ENCODE data around the gene MROH9. TPM values are rescaled to one million over a fixed set of nuclear protein-coding genes. Genes with fewer than 3 reads are reported as not detected.

MROH9 gene
- total RNA-seq, 1 donor from 2014 or later: not detected

DNA sequence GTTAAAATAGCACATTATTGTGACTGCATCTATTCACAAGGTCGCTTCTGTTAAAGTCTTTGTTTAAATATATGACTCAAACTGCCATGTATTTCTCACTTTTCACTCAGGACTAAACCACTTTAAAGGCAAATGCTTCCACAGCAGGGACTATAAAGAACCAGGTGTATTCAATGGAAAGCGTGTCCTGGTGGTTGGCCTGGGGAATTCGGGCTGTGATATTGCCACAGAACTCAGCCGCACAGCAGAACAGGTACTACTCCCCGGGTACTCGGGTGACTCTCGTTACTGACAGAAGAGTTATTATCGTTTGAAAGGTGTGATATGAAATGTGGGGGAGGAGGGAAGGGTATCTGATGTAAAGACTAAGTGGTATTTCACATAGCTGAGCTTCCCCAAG, 172.6 kb downstream of the MROH9 start:
- TF ChIP-seq, protein P1, sequence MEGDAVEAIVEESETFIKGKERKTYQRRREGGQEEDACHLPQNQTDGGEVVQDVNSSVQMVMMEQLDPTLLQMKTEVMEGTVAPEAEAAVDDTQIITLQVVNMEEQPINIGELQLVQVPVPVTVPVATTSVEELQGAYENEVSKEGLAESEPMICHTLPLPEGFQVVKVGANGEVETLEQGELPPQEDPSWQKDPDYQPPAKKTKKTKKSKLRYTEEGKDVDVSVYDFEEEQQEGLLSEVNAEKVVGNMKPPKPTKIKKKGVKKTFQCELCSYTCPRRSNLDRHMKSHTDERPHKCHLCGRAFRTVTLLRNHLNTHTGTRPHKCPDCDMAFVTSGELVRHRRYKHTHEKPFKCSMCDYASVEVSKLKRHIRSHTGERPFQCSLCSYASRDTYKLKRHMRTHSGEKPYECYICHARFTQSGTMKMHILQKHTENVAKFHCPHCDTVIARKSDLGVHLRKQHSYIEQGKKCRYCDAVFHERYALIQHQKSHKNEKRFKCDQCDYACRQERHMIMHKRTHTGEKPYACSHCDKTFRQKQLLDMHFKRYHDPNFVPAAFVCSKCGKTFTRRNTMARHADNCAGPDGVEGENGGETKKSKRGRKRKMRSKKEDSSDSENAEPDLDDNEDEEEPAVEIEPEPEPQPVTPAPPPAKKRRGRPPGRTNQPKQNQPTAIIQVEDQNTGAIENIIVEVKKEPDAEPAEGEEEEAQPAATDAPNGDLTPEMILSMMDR (IDR thresholded peaks at IDR 0.05; ENCODE audit: partially characterized antibody, unreplicated experiment): no peak
- H3K36me3 Mint-ChIP-seq (ENCODE audit: unreplicated experiment): no peaks in the 10 kb centered on the region
- no peak overlapping the region for H3K4me3 Mint-ChIP-seq (ENCODE audit: unreplicated experiment)
- no peaks in the 10 kb centered on the region for H3K9me3 Mint-ChIP-seq (ENCODE audit: unreplicated experiment)
- DNase-seq: no peak
- no peaks in the 10 kb centered on the region for H3K27me3 Mint-ChIP-seq (ENCODE audit: unreplicated experiment)
- H3K27ac Mint-ChIP-seq (ENCODE audit: unreplicated experiment): no peak overlapping the region
- H3K4me1 Mint-ChIP-seq (ENCODE audit: low read depth, unreplicated experiment): no peaks in the 10 kb centered on the region

DNA sequence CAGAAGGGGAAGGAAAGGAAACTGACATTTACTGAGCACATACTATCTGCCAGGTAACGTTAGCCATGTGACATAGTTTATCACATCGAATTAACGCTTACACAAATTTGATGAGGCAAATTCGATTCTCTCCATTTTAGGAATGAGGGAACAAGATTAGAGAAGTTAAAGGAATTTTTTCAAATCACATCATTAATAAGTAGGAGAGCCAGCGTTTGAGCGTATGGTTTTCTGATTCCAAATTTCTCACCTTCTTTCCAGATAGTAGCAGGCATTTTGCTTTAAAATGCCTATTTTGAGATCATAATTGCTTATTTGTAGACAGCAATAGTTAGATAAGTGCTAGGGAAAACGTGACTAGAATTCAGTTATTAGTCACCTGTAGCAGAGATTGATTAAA, 174.6 kb downstream of the MROH9 start:
- TF ChIP-seq, protein P1 (IDR thresholded peaks at IDR 0.05; ENCODE audit: partially characterized antibody, unreplicated experiment): no peak
- DNase-seq: no peak
- Mint-ChIP-seq H3K27me3 (ENCODE audit: unreplicated experiment) (no peaks in the 10 kb centered on the region), H3K9me3 (ENCODE audit: unreplicated experiment) (no peaks in the 10 kb centered on the region), H3K4me1 (ENCODE audit: low read depth, unreplicated experiment) (no peaks in the 10 kb centered on the region), H3K27ac (ENCODE audit: unreplicated experiment) (no peak overlapping the region), H3K4me3 (ENCODE audit: unreplicated experiment) (no peak overlapping the region), H3K36me3 (ENCODE audit: unreplicated experiment) (no peaks in the 10 kb centered on the region)

DNA sequence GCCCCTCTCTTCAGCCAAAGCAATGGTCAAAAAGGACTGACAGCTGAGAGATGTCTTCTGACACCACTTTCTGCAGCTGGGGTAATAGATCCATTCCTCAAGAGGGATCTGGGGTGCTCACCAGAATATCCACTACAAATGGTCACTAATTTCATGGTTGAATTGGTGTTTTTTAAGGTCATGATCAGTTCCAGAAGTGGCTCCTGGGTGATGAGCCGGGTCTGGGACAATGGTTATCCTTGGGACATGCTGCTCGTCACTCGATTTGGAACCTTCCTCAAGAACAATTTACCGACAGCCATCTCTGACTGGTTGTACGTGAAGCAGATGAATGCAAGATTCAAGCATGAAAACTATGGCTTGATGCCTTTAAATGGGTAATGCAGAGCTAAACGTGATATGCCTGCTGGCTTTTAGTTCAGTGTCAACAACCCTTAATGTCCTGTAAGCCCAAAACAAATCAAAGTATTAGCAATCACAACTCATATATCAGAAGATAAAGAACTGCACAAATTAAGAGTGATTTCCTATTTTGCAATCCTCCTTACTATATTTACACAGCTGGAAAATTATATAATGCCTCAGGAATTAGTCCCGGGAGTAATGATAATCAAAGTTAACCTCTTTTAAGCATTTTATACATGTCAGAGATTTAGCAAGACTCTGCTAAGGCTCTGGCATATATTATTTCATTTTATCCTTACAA, 175.4 kb downstream of the MROH9 start:
- H3K4me3 Mint-ChIP-seq (ENCODE audit: unreplicated experiment): no peak overlapping the region
- TF ChIP-seq, protein P1 (IDR thresholded peaks at IDR 0.05; ENCODE audit: partially characterized antibody, unreplicated experiment): no peak
- no peaks in the 10 kb centered on the region for H3K36me3 Mint-ChIP-seq (ENCODE audit: unreplicated experiment)
- DNase-seq: no peak
- no peaks in the 10 kb centered on the region for H3K4me1 Mint-ChIP-seq (ENCODE audit: low read depth, unreplicated experiment)
- no peaks in the 10 kb centered on the region for H3K9me3 Mint-ChIP-seq (ENCODE audit: unreplicated experiment)
- no peaks in the 10 kb centered on the region for H3K27me3 Mint-ChIP-seq (ENCODE audit: unreplicated experiment)
- H3K27ac Mint-ChIP-seq (ENCODE audit: unreplicated experiment): no peak overlapping the region

DNA sequence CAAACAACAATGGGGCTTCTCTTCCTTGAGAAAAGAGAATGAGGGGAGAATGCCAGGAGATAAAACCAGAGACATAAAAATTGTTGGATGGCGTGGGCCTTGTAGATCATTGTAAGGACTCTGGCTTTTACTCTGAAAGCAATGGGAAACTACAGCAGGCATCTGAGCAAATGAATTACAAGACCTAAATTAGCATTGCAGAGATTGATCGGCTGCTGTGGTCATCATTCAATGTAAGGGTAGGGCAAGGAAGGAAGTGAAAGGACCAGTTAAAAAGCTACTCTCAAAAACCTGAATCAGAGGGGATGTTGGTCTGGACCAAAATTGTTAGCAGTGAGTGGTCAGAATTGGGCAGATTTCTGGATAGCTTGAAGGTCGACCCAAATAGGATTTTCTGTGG, 176.8 kb downstream of the MROH9 start:
- Mint-ChIP-seq H3K27me3 (ENCODE audit: unreplicated experiment) (no peaks in the 10 kb centered on the region), H3K36me3 (ENCODE audit: unreplicated experiment) (no peaks in the 10 kb centered on the region), H3K4me1 (ENCODE audit: low read depth, unreplicated experiment) (no peaks in the 10 kb centered on the region), H3K4me3 (ENCODE audit: unreplicated experiment) (no peak overlapping the region), H3K9me3 (ENCODE audit: unreplicated experiment) (no peaks in the 10 kb centered on the region), H3K27ac (ENCODE audit: unreplicated experiment) (no peak overlapping the region)
- TF ChIP-seq, protein P1 (IDR thresholded peaks at IDR 0.05; ENCODE audit: partially characterized antibody, unreplicated experiment): no peak
- no peak for DNase-seq

DNA sequence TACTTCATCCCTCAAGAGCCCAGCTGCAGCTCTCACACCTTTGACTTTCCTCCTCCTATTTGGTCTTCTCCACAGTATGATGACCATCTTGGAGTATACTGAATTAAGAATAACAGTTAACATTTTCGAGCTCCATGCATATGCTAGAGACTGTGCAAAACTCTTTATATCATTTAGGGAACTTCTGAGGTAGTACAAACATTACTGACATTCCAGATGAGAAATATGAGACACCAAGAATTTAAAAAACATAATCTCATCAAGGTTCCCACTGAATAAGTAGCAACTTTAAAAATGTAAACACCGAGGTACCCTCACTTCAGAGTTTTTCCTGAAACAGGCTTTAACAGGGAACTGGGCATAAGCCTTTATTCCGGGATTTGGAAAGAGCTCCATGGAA, 178.0 kb downstream of the MROH9 start:
- H3K27me3 Mint-ChIP-seq (ENCODE audit: unreplicated experiment): no peaks in the 10 kb centered on the region
- no peak overlapping the region for H3K27ac Mint-ChIP-seq (ENCODE audit: unreplicated experiment)
- DNase-seq: no peak

More for the DNA sequence above, 178.0 kb downstream of the MROH9 start:
- TF ChIP-seq, protein P1 (IDR thresholded peaks at IDR 0.05; ENCODE audit: partially characterized antibody, unreplicated experiment): no peak
- H3K36me3 Mint-ChIP-seq (ENCODE audit: unreplicated experiment): no peaks in the 10 kb centered on the region
- no peaks in the 10 kb centered on the region for H3K4me1 Mint-ChIP-seq (ENCODE audit: low read depth, unreplicated experiment)
- no peaks in the 10 kb centered on the region for H3K9me3 Mint-ChIP-seq (ENCODE audit: unreplicated experiment)
- H3K4me3 Mint-ChIP-seq (ENCODE audit: unreplicated experiment): no peak overlapping the region
